HepG2 (cell line): Measurements from ENCODE around the gene CCT4. TPM values are rescaled to one million over a fixed set of nuclear protein-coding genes. Genes with fewer than 3 reads are reported as not detected.
A peak's percentile ranks its signal among the peaks of the same experiment; 100 is the strongest.

Experiments used
- BORCS8-MEF2B ChIP-seq: sonication (generic); formaldehyde crosslinking; IDR thresholded peaks from 2 replicates; pipeline ENCODE4 v1.8.0; 2022; ENCODE audit warnings: mild to moderate bottlenecking, missing genetic modification reagents
- FOXK2 ChIP-seq: fragments of 450-650 bp; IDR thresholded peaks from 2 replicates; pipeline ENCODE4 v1.6.1; 2016
- HMGXB4 ChIP-seq, 2 experiments: sonication (generic) in 1 of 2; formaldehyde crosslinking in 1 of 2; IDR thresholded peaks; 2 replicates each; pipeline versions ENCODE4 v1.4.0 to v1.6.1; 2018 to 2020; ENCODE audit warnings: missing genetic modification reagents in 2 of 2, borderline replicate concordance in 1 of 2, low read depth in 1 of 2, mild to moderate bottlenecking in 1 of 2, missing biosample characterization in 1 of 2
- JUND ChIP-seq: sonication (generic); formaldehyde crosslinking; IDR thresholded peaks from 2 replicates; pipeline ENCODE4 v1.8.0; 2022; ENCODE audit warnings: mild to moderate bottlenecking, missing genetic modification reagents
- KDM2A ChIP-seq: sonication (generic); formaldehyde crosslinking; IDR thresholded peaks from 2 replicates; pipeline ENCODE4 v1.4.0; 2020; ENCODE audit warnings: low read depth, missing genetic modification reagents, borderline replicate concordance
- MIXL1 ChIP-seq: IDR thresholded peaks from 2 replicates; pipeline ENCODE4 v1.6.1; 2016
- MTERF4 ChIP-seq: sonication (generic); formaldehyde crosslinking; IDR thresholded peaks from 2 replicates; pipeline ENCODE4 v1.8.0; 2023; ENCODE audit warnings: mild to moderate bottlenecking, missing genetic modification reagents
- PHF8 ChIP-seq: sonication (generic); formaldehyde crosslinking; IDR thresholded peaks from 2 replicates; pipeline ENCODE4 v1.5.0; 2020; ENCODE audit warnings: missing genetic modification reagents
- SIX1 ChIP-seq: sonication (generic); formaldehyde crosslinking; IDR thresholded peaks from 2 replicates; pipeline ENCODE4 v1.4.0; 2020; ENCODE audit warnings: missing genetic modification reagents, borderline replicate concordance
- SP1 ChIP-seq, 2 experiments: fragments of 450-650 bp in 1 of 2; sonication (generic) in 1 of 2; formaldehyde crosslinking in 1 of 2; IDR thresholded peaks; 2 replicates each; pipeline versions ENCODE4 v1.4.0 to v1.6.1; 2016 to 2020; ENCODE audit warnings: missing genetic modification reagents in 1 of 2
- SP4 ChIP-seq: sonication (generic); formaldehyde crosslinking; IDR thresholded peaks from 2 replicates; pipeline ENCODE4 v1.8.1; 2023; ENCODE audit warnings: mild to moderate bottlenecking, missing genetic modification reagents
- TRIM24 ChIP-seq: sonication (generic); formaldehyde crosslinking; IDR thresholded peaks from 2 replicates; pipeline ENCODE4 v1.8.0; 2022; ENCODE audit warnings: mild to moderate bottlenecking, missing genetic modification reagents
- U2AF1 ChIP-seq: fragments of 200-400 bp; formaldehyde crosslinking; optimal IDR thresholded peaks from 2 replicates; pipeline ENCODE3; 2017; ENCODE audit warnings: mild to moderate bottlenecking, low read depth, low read length
- USF2 ChIP-seq, 2 experiments: sonication (generic) in 1 of 2; formaldehyde crosslinking in 1 of 2; IDR thresholded peaks; 2 replicates each; pipeline versions ENCODE4 v1.5.1 to v1.6.1; 2011 to 2020; ENCODE audit warnings: borderline replicate concordance in 1 of 2, low read depth in 1 of 2, low read length in 1 of 2, mild to moderate bottlenecking in 1 of 2, missing genetic modification reagents in 1 of 2, moderate library complexity in 1 of 2
- YEATS4 ChIP-seq: sonication (generic); formaldehyde crosslinking; IDR thresholded peaks from 2 replicates; pipeline ENCODE4 v1.4.0; 2020; ENCODE audit warnings: missing genetic modification reagents, borderline replicate concordance
- ZNF280B ChIP-seq: sonication (generic); formaldehyde crosslinking; IDR thresholded peaks from 2 replicates; pipeline ENCODE4 v1.5.0; 2020; ENCODE audit warnings: missing genetic modification reagents, mild to moderate bottlenecking, borderline replicate concordance
- ZNF781 ChIP-seq: sonication (generic); formaldehyde crosslinking; IDR thresholded peaks from 2 replicates; pipeline ENCODE4 v1.5.1; 2020; ENCODE audit warnings: borderline replicate concordance, mild to moderate bottlenecking, missing genetic modification reagents; ENCODE audit errors: not compliant biosample characterization
- polyA plus RNA-seq, 8 experiments: library from polyadenylated mRNA; depleted of rRNA in 3 of 8; stranded (reverse) in 7 of 8; unstranded in 1 of 8; fragments of >200 nt; fragmentation: Illumina TruSeq in 4 of 8; extraction: Trizol in 4 of 8; gene quantifications; 2 replicates each; pipeline versions ENCODE4 v1.2.1 to v1.2.3, GENCODE V29; 2011 to 2016; ENCODE audit warnings: low read depth in 4 of 8, missing spikeins in 1 of 8, mixed read lengths in 1 of 8; ENCODE audit not compliant: insufficient read depth in 1 of 8
- total RNA-seq, 5 experiments: library from RNA; depleted of rRNA; stranded (reverse); fragments of >200 nt; fragmentation: Illumina TruSeq; extraction: Trizol; gene quantifications; 2 replicates each; pipeline ENCODE4 v1.2.3, GENCODE V29; 2016; ENCODE audit warnings: low read depth in 1 of 5

Gene CCT4
- total and polyA plus RNA-seq, 2 of the 13 experiments (the other 11 are each of a cell fraction or from before 2014, with no cell fraction given), result 138 to 340 TPM

- TF ChIP-seq ZNF781 (CRISPR knock-in tag) (peak; percentile 62), HMGXB4 (CRISPR knock-in tag; IDR thresholded peaks at IDR 0.05; ENCODE audit: borderline replicate concordance in 1 of 2, low read depth in 1 of 2) (0 out of 4 replicates have a peak, but pooled peaks of 1 of the 2 experiments have one; percentile 48), MIXL1 (CRISPR knock-in tag) (peak; percentile 60), MTERF4 (CRISPR knock-in tag) (no peak), KDM2A (CRISPR knock-in tag) (peak; percentile 32; the same call in 1 of the 2 replicates), PHF8 (CRISPR knock-in tag) (peak; percentile 58; the same call in 1 of the 2 replicates), ZNF280B (no peak), U2AF1 (peak; percentile 47), TRIM24 (CRISPR knock-in tag) (no peak), JUND (CRISPR knock-in tag) (no peak), BORCS8-MEF2B (peak; percentile 38), FOXK2 (peak; percentile 32; the same call in 1 of the 2 replicates), SP1 (IDR thresholded peaks at IDR 0.05) (no peak), SP1 (CRISPR knock-in tag; IDR thresholded peaks at IDR 0.05) (0 out of 2 replicates have a peak, but pooled peaks have one; percentile 55), SIX1 (CRISPR knock-in tag) (no peak; the same call in 1 of the 2 replicates), USF2 (IDR thresholded peaks at IDR 0.05; ENCODE audit: low read depth, low read length) (peak; percentile 18; the same call in 1 of the 2 replicates), USF2 (CRISPR knock-in tag; IDR thresholded peaks at IDR 0.05; ENCODE audit: borderline replicate concordance) (0 out of 2 replicates have a peak, but pooled peaks have one; percentile 14), YEATS4 (CRISPR knock-in tag) (peak; percentile 85), SP4 (CRISPR knock-in tag) (peak; percentile 27; the same call in 1 of the 2 replicates)
Measured at GRCh38 chr2:61854564-61855317, 33.7 kb downstream of the CCT4 start (continued).
